Natural killer cell (primary cell): Measurements from ENCODE around the gene TULP1. TPM values are rescaled to one million over a fixed set of nuclear protein-coding genes. Genes with fewer than 3 reads are reported as not detected.
A peak's percentile ranks its signal among the peaks of the same experiment; 100 is the strongest.

Source experiments
- ATAC-seq, 3 donors: fragments of 150-1000 bp in 2 of 3; fragments of 200-7000 bp in 1 of 3; cut with Tn5 transposase; 1 replicate in 1 of 3; 2 replicates in 2 of 3; pipeline ENCODE4 v1.10.0; 2021; ENCODE audit warnings: mild to moderate bottlenecking in 2 of 3, moderate library complexity in 2 of 3
- DNase-seq, 2 donors: peaks; one replicate each; pipeline versions ENCODE4 v3.0.0 to v3.0.0-alpha.2; 2013 to 2021; ENCODE audit warnings: mixed read lengths in 1 of 2
- H3K27ac ChIP-seq: one replicate; pipeline ENCODE4 v1.5.1; 2013; ENCODE audit warnings: mild to moderate bottlenecking, low read length
- H3K27me3 ChIP-seq: one replicate; pipeline ENCODE4 v1.6.1; 2013; ENCODE audit warnings: low read length; ENCODE audit not compliant: control insufficient read depth, insufficient read depth
- H3K36me3 ChIP-seq: one replicate; pipeline ENCODE4 v1.6.1; 2013; ENCODE audit warnings: low read length; ENCODE audit not compliant: control insufficient read depth, insufficient read depth
- H3K4me1 ChIP-seq: one replicate; pipeline ENCODE4 v1.6.1; 2013; ENCODE audit warnings: low read length; ENCODE audit not compliant: control insufficient read depth, insufficient read depth
- H3K4me3 ChIP-seq: one replicate; pipeline ENCODE4 v1.5.1; 2013; ENCODE audit warnings: low read length
- H3K9me3 ChIP-seq: one replicate; pipeline ENCODE4 v1.6.1; 2013; ENCODE audit warnings: low read length; ENCODE audit not compliant: control insufficient read depth, insufficient read depth
- H3K27ac Mint-ChIP-seq, 2 donors: one replicate each; pipeline ENCODE4 v1.8.0; 2022; ENCODE audit warnings: mild to moderate bottlenecking in 2 of 2, mixed read lengths in 2 of 2, moderate library complexity in 1 of 2
- H3K27me3 Mint-ChIP-seq, 2 donors: one replicate each; pipeline ENCODE4 v1.8.0; 2022; ENCODE audit warnings: low read depth in 2 of 2, mixed read lengths in 2 of 2
- H3K36me3 Mint-ChIP-seq: one replicate; pipeline ENCODE4 v1.8.0; 2022; ENCODE audit warnings: mixed read lengths
- H3K4me1 Mint-ChIP-seq, 2 donors: one replicate each; pipeline ENCODE4 v1.8.0; 2022; ENCODE audit warnings: mixed read lengths in 2 of 2
- H3K4me3 Mint-ChIP-seq: one replicate; pipeline ENCODE4 v1.8.0; 2022; ENCODE audit warnings: mild to moderate bottlenecking, moderate library complexity, mixed read lengths
- H3K9me3 Mint-ChIP-seq, 2 donors: one replicate each; pipeline ENCODE4 v1.8.0; 2022; ENCODE audit warnings: mixed read lengths in 2 of 2
- CTCF ChIP-seq: fragments of 200-600 bp; IDR thresholded peaks from one replicate; pipeline ENCODE4 v1.8.0; 2022; ENCODE audit warnings: antibody characterized with exemption
- WGBS: methylation state at CpG from one replicate; pipeline ENCODE4 v1.1.7; 2013; ENCODE audit warnings: missing lambda C conversion rate; ENCODE audit not compliant: insufficient coverage; 5-methylcytosine and 5-hydroxymethylcytosine counted together
- intact Hi-C: fragments of 100-400 bp; cut with micrococcal nuclease; formaldehyde crosslinking; loops from one replicate; pipeline ENCODE4 v1.14.2; 2022
- total RNA-seq, 4 donors: library from RNA; stranded (reverse); fragments of 120-200 nt in 1 of 4; gene quantifications; one replicate each; pipeline versions ENCODE4 v1.2.3 to v1.2.4, GENCODE V29; 2013 to 2022

Gene TULP1
- total RNA-seq, 3 donors from 2014 or later (not counting 1 experiment from before 2014, with no cell fraction given), result not detected

GRCh38 chr6:35493307-35493983 is 19.3 kb downstream of the TULP1 start:
- intact Hi-C loops, result no loop called here
- H3K9me3 ChIP-seq, result no peaks in the 10 kb centered on the region
- no peak for TF ChIP-seq CTCF
- Mint-ChIP-seq H3K4me3 (peak overlapping the region; percentile 0), H3K4me1 (peaks cover 10 to 34% of the 10 kb centered on the region in 2 donors), H3K27me3 (peaks cover 9 to 15% of the 10 kb centered on the region in 2 donors), H3K27ac (peak overlapping the region; percentile 45 to 64), H3K9me3 (no peaks in the 10 kb centered on the region), H3K36me3 (no peaks in the 10 kb centered on the region)
- H3K36me3 ChIP-seq, result no peaks in the 10 kb centered on the region
- peaks cover 6% of the 10 kb centered on the region for H3K27me3 ChIP-seq
- no peak for DNase-seq
- H3K27ac ChIP-seq, result no peak overlapping the region
- WGBS, result 81% methylated on average over 28 of the region's 28 CpGs
- ATAC-seq, result peak in 1 of 3 donors; percentile 23
- no peak overlapping the region for H3K4me3 ChIP-seq
- peaks cover 22% of the 10 kb centered on the region for H3K4me1 ChIP-seq

GRCh38 chr6:35492974-35493284 is 19.8 kb downstream of the TULP1 start:
- Histone ChIP-seq H3K4me1 (peaks cover 21% of the 10 kb centered on the region), H3K4me3 (no peak overlapping the region), H3K27me3 (peaks cover under 1% of the 10 kb centered on the region), H3K36me3 (no peaks in the 10 kb centered on the region), H3K9me3 (no peaks in the 10 kb centered on the region), H3K27ac (no peak overlapping the region)
- 75% methylated on average over 6 of the region's 7 CpGs for WGBS
- H3K9me3 Mint-ChIP-seq, result no peaks in the 10 kb centered on the region
- H3K4me1 Mint-ChIP-seq, result peaks cover 8 to 33% of the 10 kb centered on the region in 2 donors
- ATAC-seq (no peak), DNase-seq (no peak)
- no peak for TF ChIP-seq CTCF
- intact Hi-C loops, result no loop called here
- peak overlapping the region; percentile 45 to 64 for H3K27ac Mint-ChIP-seq
- peaks cover 9 to 13% of the 10 kb centered on the region in 2 donors for H3K27me3 Mint-ChIP-seq
- no peaks in the 10 kb centered on the region for H3K36me3 Mint-ChIP-seq
- H3K4me3 Mint-ChIP-seq, result no peak overlapping the region

- H3K9me3 ChIP-seq, result no peaks in the 10 kb centered on the region
- no peak overlapping the region for H3K27ac ChIP-seq
- ATAC-seq, result no peak
- no peaks in the 10 kb centered on the region for H3K27me3 ChIP-seq
- H3K27ac Mint-ChIP-seq, result peak overlapping the region in 1 of 2 donors; percentile 45
- H3K4me1 Mint-ChIP-seq, result peaks cover 8 to 33% of the 10 kb centered on the region in 2 donors
- WGBS, result 7% methylated on average over 4 of the region's 7 CpGs
- H3K4me3 ChIP-seq, result no peak overlapping the region
- DNase-seq, result no peak
- H3K4me1 ChIP-seq, result peaks cover 18% of the 10 kb centered on the region
- no peak for TF ChIP-seq CTCF
- peaks cover 9 to 13% of the 10 kb centered on the region in 2 donors for H3K27me3 Mint-ChIP-seq
- no peak overlapping the region for H3K4me3 Mint-ChIP-seq
- no peaks in the 10 kb centered on the region for H3K36me3 ChIP-seq
- no peaks in the 10 kb centered on the region for H3K9me3 Mint-ChIP-seq
- intact Hi-C loops, result no loop called here
- no peaks in the 10 kb centered on the region for H3K36me3 Mint-ChIP-seq
Measured at GRCh38 chr6:35492258-35492973, 20.3 kb downstream of the TULP1 start.
